C4-2B (cell line): Measurements from ENCODE around the gene ZNF613.

Experiments
- ZFX ChIP-seq: fragments of 450-650 bp; IDR thresholded peaks from 2 replicates; pipeline ENCODE4 v1.6.1; 2017
- TF ChIP-seq, protein P1 (sequence below): fragments of 450-650 bp; conservative IDR thresholded peaks from 2 replicates; pipeline ENCODE4 v1.5.1; 2017; ENCODE audit warnings: mild to moderate bottlenecking

DNA sequence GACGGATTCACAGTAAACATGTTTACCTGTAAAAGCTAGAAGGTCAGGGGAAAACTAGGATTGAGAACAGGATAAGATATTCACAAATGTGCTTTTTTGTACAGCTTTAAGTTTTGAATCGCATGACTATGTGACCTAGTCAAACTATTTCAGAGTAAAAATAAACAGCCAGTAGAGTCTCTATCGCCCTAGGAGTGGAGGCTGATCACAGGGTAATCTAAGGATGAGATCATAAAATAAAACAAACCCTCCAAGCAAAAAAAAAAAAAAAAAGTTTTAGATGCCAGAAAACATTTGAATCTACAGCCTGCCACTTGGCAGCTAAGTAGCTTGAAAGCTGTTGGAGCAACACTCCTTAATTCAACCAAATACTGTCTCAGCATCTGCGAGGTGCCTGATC is 32.5 kb downstream of the ZNF613 start:
- TF ChIP-seq, protein P1, sequence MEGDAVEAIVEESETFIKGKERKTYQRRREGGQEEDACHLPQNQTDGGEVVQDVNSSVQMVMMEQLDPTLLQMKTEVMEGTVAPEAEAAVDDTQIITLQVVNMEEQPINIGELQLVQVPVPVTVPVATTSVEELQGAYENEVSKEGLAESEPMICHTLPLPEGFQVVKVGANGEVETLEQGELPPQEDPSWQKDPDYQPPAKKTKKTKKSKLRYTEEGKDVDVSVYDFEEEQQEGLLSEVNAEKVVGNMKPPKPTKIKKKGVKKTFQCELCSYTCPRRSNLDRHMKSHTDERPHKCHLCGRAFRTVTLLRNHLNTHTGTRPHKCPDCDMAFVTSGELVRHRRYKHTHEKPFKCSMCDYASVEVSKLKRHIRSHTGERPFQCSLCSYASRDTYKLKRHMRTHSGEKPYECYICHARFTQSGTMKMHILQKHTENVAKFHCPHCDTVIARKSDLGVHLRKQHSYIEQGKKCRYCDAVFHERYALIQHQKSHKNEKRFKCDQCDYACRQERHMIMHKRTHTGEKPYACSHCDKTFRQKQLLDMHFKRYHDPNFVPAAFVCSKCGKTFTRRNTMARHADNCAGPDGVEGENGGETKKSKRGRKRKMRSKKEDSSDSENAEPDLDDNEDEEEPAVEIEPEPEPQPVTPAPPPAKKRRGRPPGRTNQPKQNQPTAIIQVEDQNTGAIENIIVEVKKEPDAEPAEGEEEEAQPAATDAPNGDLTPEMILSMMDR: no peak
- TF ChIP-seq ZFX: no peak
